A549 treated with ZK216348 at 1 μM for 4 hours (cell line): Measurements from ENCODE around the gene TRIM10. TPM values are rescaled to one million over a fixed set of nuclear protein-coding genes. Genes with fewer than 3 reads are reported as not detected.

ENCODE experiments used
- total RNA-seq: library from RNA; stranded (reverse); fragments of 200-300 nt; extraction: Qiagen RNA extraction; gene quantifications from 5 replicates; pipeline ENCODE4 v1.2.3, GENCODE V29; 2022; ENCODE audit warnings: low read depth

Gene TRIM10, protein sequence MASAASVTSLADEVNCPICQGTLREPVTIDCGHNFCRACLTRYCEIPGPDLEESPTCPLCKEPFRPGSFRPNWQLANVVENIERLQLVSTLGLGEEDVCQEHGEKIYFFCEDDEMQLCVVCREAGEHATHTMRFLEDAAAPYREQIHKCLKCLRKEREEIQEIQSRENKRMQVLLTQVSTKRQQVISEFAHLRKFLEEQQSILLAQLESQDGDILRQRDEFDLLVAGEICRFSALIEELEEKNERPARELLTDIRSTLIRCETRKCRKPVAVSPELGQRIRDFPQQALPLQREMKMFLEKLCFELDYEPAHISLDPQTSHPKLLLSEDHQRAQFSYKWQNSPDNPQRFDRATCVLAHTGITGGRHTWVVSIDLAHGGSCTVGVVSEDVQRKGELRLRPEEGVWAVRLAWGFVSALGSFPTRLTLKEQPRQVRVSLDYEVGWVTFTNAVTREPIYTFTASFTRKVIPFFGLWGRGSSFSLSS
- total RNA-seq, result not detected in 5 replicates

DNA sequence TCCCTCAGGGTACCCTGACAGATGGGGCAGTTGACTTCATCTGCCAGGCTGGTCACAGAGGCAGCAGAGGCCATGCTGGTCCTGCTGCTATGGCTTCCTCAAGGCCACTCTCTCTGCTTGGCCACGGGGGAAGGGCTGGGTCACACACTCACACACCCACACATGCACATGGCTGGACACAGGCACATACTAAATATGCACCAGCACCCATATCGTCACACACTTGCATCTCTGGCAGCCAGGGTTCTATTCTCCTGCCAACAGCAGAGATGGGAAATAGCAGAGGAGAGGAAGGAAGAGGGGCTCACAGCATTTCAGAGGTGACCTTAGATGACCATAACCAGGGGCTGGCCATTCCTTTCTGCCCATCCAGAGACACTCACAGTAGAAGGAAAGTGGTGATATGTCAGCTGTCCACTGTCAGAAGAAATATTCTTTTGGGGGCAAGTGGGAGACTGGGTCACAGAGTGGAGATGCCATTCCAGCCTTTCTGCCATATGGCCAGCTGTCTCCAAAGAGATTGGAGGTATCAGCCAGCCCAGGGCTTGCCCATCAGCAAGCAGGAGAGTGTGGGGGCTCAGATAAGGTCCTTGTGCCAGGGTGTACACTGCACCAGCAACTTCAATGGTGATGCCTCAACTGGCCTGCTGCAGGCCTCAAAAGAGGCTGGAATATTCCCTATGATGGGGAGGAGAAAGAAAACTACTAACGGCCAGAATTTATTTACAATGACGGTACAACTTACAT, at the start of gene TRIM10:
TRIM10 (minus strand) TSS at position 427 of the 747 bp plus-strand sequence; CDS start at position 74, 353 bp downstream.

DNA sequence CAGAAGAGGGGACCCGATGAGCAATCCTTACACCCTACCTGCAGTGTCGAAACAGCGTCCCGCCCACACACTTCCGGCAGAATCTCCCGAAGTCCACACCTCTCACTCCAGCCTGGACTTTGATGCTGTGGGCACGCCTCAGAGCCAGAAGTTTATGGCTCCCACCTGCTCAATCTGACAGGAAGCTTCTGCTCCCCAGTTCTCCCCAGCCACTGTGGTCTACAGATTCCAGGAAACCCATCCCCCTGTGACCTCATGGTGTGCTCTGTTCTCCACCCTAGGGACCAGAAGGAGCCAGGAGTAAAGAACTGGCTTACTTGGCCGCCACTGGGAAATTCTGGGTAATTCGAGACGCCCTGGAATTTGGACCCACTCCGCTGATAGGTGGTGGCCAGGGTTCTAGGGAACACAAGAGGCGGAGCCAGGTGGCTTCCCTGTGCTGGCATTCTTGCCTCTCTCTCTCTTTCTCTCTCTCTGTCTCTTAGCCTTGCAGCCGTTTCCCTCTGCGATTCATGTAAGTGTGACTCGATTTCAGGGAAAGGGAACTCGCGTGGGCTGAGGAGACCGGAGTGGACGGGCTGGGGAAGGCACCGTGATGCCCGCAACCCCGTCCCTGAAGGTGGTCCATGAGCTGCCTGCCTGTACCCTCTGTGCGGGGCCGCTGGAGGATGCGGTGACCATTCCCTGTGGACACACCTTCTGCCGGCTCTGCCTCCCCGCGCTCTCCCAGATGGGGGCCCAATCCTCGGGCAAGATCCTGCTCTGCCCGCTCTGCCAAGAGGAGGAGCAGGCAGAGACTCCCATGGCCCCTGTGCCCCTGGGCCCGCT, 2.3 kb upstream of the TRIM10 start, which contains the start of gene TRIM15:
TRIM15 (plus strand) TSS at position 457 of the 828 bp plus-strand sequence; CDS start at position 596, 139 bp downstream.

DNA sequence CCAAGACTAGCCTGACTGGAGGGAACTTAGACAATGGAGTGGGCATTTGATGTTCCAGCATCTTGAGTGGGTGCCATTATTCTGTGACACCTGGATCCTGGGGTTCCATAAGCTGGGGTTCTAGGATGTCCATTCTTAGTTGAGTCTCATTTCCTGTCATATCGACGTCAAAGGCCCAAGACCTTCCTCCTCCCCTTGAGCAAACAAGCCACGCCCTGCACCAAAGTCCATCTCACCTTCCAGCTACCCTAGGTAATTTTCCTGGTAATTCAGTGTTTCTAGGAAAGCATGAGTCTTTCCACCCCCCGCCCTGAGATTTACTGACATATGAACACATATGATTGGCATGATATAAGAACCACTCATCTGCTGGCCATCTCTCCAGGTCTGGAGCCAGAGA, 25.3 kb downstream of the TRIM10 start, which contains the start of gene TRIM40:
TRIM40 (plus strand) TSS at position 384 of the 400 bp plus-strand sequence. CDS start 897 bp downstream, outside the sequence.

GRCh38 chr6:30113003-30113759, 47.8 kb downstream of the TRIM10 start, which contains the start of gene TRIM31:
Gene TRIM31, minus strand, starts transcription at chr6:30113090. Its CDS starts 285 bp downstream, at chr6:30112805.

Other genes starting within 250 kb of the TRIM10 start
- 93.3 to 151 TPM (median 142 TPM) in 5 replicates for gene HLA-A, start 218.7 kb downstream of the TRIM10 start, total RNA-seq
- 29.4 to 32.5 TPM (median 31.6 TPM) in 5 replicates for gene POLR1H, start 99.9 kb downstream of the TRIM10 start, total RNA-seq
- 40.8 to 42.9 TPM (median 42.2 TPM) in 5 replicates for gene PPP1R11, start 94.0 kb downstream of the TRIM10 start, total RNA-seq
- not detected in 5 replicates for gene RNF39, start 85.4 kb downstream of the TRIM10 start, total RNA-seq
- 1.1 to 1.3 TPM (median 1.1 TPM) in 5 replicates for gene TRIM31, start 48.1 kb downstream of the TRIM10 start, total RNA-seq
- gene TRIM40, start 25.1 kb downstream of the TRIM10 start, total RNA-seq, result not detected in 5 replicates
- 0.09 TPM in 1 of 5 replicates, not detected in the others for gene TRIM15, start 2.3 kb upstream of the TRIM10 start, total RNA-seq
- gene TRIM26, start 52.2 kb upstream of the TRIM10 start, total RNA-seq, result 23.7 to 28.7 TPM (median 27.6 TPM) in 5 replicates
- gene TRIM39, start 165.7 kb upstream of the TRIM10 start, total RNA-seq, result 6.7 to 8.3 TPM (median 7.7 TPM) in 5 replicates
- gene RPP21, start 183.9 kb upstream of the TRIM10 start, total RNA-seq, result 63.6 to 76.1 TPM (median 69.2 TPM) in 5 replicates